Glutamatergic neuron (in vitro differentiated cells): ENCODE measurements around the gene ACE. TPM values are rescaled to one million over a fixed set of nuclear protein-coding genes. Genes with fewer than 3 reads are reported as not detected.

ENCODE experiments used
- DNase-seq: peaks from one replicate; pipeline ENCODE4 v3.0.0; 2022
- H3K27ac Mint-ChIP-seq: one replicate; pipeline ENCODE4 v1.8.0; 2020; ENCODE audit warnings: mild to moderate bottlenecking, mixed read lengths, inconsistent platforms; ENCODE audit not compliant: unreplicated experiment
- H3K27me3 Mint-ChIP-seq: one replicate; pipeline ENCODE4 v1.8.0; 2020; ENCODE audit warnings: mild to moderate bottlenecking, moderate library complexity, mixed read lengths, inconsistent platforms; ENCODE audit not compliant: unreplicated experiment
- H3K36me3 Mint-ChIP-seq: one replicate; pipeline ENCODE4 v1.8.0; 2020; ENCODE audit warnings: mild to moderate bottlenecking, mixed read lengths, inconsistent platforms; ENCODE audit not compliant: unreplicated experiment
- H3K4me1 Mint-ChIP-seq: one replicate; pipeline ENCODE4 v1.8.0; 2020; ENCODE audit warnings: mild to moderate bottlenecking, low read depth, mixed read lengths, inconsistent platforms; ENCODE audit not compliant: unreplicated experiment
- H3K4me3 Mint-ChIP-seq: one replicate; pipeline ENCODE4 v1.8.0; 2020; ENCODE audit warnings: mild to moderate bottlenecking, mixed read lengths, inconsistent platforms; ENCODE audit not compliant: unreplicated experiment
- H3K9me3 Mint-ChIP-seq: one replicate; pipeline ENCODE4 v1.8.0; 2020; ENCODE audit warnings: mild to moderate bottlenecking, moderate library complexity, mixed read lengths, inconsistent platforms; ENCODE audit not compliant: unreplicated experiment
- CTCF ChIP-seq: fragments of 200-600 bp; sonication (generic); IDR thresholded peaks from one replicate; pipeline ENCODE4 v1.5.0; 2021; ENCODE audit not compliant: partially characterized antibody, unreplicated experiment
- total RNA-seq: library from RNA; stranded (reverse); fragmentation: NEBNext Ultra II Directional; extraction: Animal tissue kit (Norgen Biotek cat#: 25700); gene quantifications from one replicate; pipeline ENCODE4 v1.2.1, GENCODE V29; 2021; ENCODE audit not compliant: unreplicated experiment

ACE gene
- total RNA-seq, 1 donor from 2014 or later = 3.7 TPM

- Mint-ChIP-seq H3K27ac (no peak overlapping the region), H3K9me3 (peaks cover 8% of the 10 kb centered on the region), H3K27me3 (peaks cover 3% of the 10 kb centered on the region), H3K36me3 (no peaks in the 10 kb centered on the region), H3K4me3 (no peak overlapping the region), H3K4me1 (no peaks in the 10 kb centered on the region)
- DNase-seq = no peak
- TF ChIP-seq CTCF = no peak
Observed at GRCh38 chr17:63512388-63512787, 35.5 kb downstream of the ACE start.

- no peak overlapping the region for H3K27ac Mint-ChIP-seq
Observed at GRCh38 chr17:63512896-63513644, 36.2 kb downstream of the ACE start.

GRCh38 chr17:63514477-63514876, 37.6 kb downstream of the ACE start:
- Mint-ChIP-seq H3K36me3 (no peaks in the 10 kb centered on the region), H3K27me3 (peaks cover 3% of the 10 kb centered on the region), H3K9me3 (peaks cover 8% of the 10 kb centered on the region), H3K4me3 (no peak overlapping the region), H3K4me1 (no peaks in the 10 kb centered on the region), H3K27ac (no peak overlapping the region)
- no peak for TF ChIP-seq CTCF
- DNase-seq = no peak

More at GRCh38 chr17:63512896-63513644, 36.2 kb downstream of the ACE start:
- H3K4me3 Mint-ChIP-seq = no peak overlapping the region
- no peak for TF ChIP-seq CTCF
- peaks cover 3% of the 10 kb centered on the region for H3K27me3 Mint-ChIP-seq
- no peaks in the 10 kb centered on the region for H3K36me3 Mint-ChIP-seq
- DNase-seq = no peak
- H3K9me3 Mint-ChIP-seq = peaks cover 8% of the 10 kb centered on the region
- H3K4me1 Mint-ChIP-seq = no peaks in the 10 kb centered on the region

GRCh38 chr17:63514974-63515373, 38.1 kb downstream of the ACE start:
- no peak for TF ChIP-seq CTCF
- H3K9me3 Mint-ChIP-seq = peaks cover 5% of the 10 kb centered on the region
- no peak overlapping the region for H3K27ac Mint-ChIP-seq
- H3K4me3 Mint-ChIP-seq = no peak overlapping the region
- H3K27me3 Mint-ChIP-seq = peaks cover 1% of the 10 kb centered on the region
- no peaks in the 10 kb centered on the region for H3K36me3 Mint-ChIP-seq
- no peaks in the 10 kb centered on the region for H3K4me1 Mint-ChIP-seq
- DNase-seq = no peak

- H3K27ac Mint-ChIP-seq = no peak overlapping the region
- DNase-seq = no peak
Observed at GRCh38 chr17:63515426-63515825, 38.6 kb downstream of the ACE start.

More at GRCh38 chr17:63515426-63515825, 38.6 kb downstream of the ACE start:
- Mint-ChIP-seq H3K27me3 (no peaks in the 10 kb centered on the region), H3K36me3 (no peaks in the 10 kb centered on the region), H3K9me3 (peaks cover 5% of the 10 kb centered on the region), H3K4me3 (no peak overlapping the region), H3K4me1 (no peaks in the 10 kb centered on the region)
- TF ChIP-seq CTCF = no peak
